ENCODE data around the gene RAB6B.

DNA sequence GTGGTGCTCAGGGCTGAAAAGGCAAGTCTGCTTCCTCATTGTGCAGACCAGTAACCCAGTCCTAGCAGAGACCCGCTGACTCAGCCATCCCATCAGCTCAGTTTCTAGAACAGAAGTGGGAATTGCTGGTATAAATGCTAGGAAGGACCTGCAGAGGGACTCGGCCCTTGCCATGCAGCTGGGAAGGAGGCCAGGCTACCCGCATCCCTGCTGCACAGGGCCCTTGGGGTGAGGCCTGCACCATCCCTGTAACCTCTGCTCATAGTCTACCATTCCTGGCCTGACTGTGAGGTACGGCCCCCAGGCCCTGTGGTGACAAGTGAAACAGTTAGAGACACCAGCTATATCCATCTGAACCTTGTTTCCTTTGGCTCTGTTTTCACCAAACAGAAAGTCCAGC is 23.5 kb downstream of the RAB6B start:
- TF ChIP-seq, protein P1, sequence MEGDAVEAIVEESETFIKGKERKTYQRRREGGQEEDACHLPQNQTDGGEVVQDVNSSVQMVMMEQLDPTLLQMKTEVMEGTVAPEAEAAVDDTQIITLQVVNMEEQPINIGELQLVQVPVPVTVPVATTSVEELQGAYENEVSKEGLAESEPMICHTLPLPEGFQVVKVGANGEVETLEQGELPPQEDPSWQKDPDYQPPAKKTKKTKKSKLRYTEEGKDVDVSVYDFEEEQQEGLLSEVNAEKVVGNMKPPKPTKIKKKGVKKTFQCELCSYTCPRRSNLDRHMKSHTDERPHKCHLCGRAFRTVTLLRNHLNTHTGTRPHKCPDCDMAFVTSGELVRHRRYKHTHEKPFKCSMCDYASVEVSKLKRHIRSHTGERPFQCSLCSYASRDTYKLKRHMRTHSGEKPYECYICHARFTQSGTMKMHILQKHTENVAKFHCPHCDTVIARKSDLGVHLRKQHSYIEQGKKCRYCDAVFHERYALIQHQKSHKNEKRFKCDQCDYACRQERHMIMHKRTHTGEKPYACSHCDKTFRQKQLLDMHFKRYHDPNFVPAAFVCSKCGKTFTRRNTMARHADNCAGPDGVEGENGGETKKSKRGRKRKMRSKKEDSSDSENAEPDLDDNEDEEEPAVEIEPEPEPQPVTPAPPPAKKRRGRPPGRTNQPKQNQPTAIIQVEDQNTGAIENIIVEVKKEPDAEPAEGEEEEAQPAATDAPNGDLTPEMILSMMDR (optimal IDR thresholded peaks at IDR 0.05 in 1 of 3, IDR thresholded peaks at IDR 0.05 in 1 of 3, conservative IDR thresholded peaks at IDR 0.05 in 1 of 3; ENCODE audit: extremely low read depth in 1 of 3, insufficient read depth in 2 of 3, low read length in 3 of 3) = no peak
- TF ChIP-seq EZH2 (IDR thresholded peaks at IDR 0.05; ENCODE audit: low read length) = no peak
